K562 (cell line): ENCODE data around the gene NEU1. TPM values are rescaled to one million over a fixed set of nuclear protein-coding genes. Genes with fewer than 3 reads are reported as not detected.

Source experiments
- FOXA3 ChIP-seq, 2 experiments: fragments of 450-650 bp in 1 of 2; sonication (generic) in 1 of 2; formaldehyde crosslinking; IDR thresholded peaks in 1 of 2; conservative IDR thresholded peaks in 1 of 2; 2 replicates each; pipeline versions ENCODE4 v1.4.0 to v1.8.0; 2020 to 2022; ENCODE audit warnings: mild to moderate bottlenecking in 2 of 2, missing genetic modification reagents in 1 of 2
- HMG20A ChIP-seq: fragments of 450-650 bp; formaldehyde crosslinking; conservative IDR thresholded peaks from 2 replicates; pipeline ENCODE4 v1.4.0; 2020; ENCODE audit warnings: mild to moderate bottlenecking, mixed read lengths
- HMG20B ChIP-seq: fragments of 250-450 bp; sonication (Bioruptor Pico); IDR thresholded peaks from 2 replicates; pipeline ENCODE4 v1.5.0; 2021; ENCODE audit warnings: mild to moderate bottlenecking
- NFYB ChIP-seq: IDR thresholded peaks from 2 replicates; pipeline ENCODE4 v1.6.1; 2011; ENCODE audit warnings: mild to moderate bottlenecking, moderate library complexity; ENCODE audit not compliant: insufficient read length; ENCODE audit errors: extremely low read depth
- NR2C2 ChIP-seq, 2 experiments: fragments of 200-800 bp in 1 of 2; sonication (Bioruptor generic) in 1 of 2; sonication (generic) in 1 of 2; formaldehyde crosslinking in 1 of 2; IDR thresholded peaks; 2 replicates each; pipeline versions ENCODE4 v1.6.1 to v1.8.0; 2016 to 2022; ENCODE audit warnings: mild to moderate bottlenecking in 1 of 2, missing compliant biosample characterization in 1 of 2, missing genetic modification characterization in 1 of 2, missing genetic modification reagents in 1 of 2
- RBFOX2 ChIP-seq: fragments of 200-400 bp; formaldehyde crosslinking; IDR thresholded peaks from 2 replicates; pipeline ENCODE4 v1.6.1; 2017; ENCODE audit warnings: low read depth, mild to moderate bottlenecking, low read length, moderate library complexity
- SIRT6 ChIP-seq: IDR thresholded peaks from one replicate; pipeline ENCODE4 v1.6.1; 2012; ENCODE audit warnings: low read depth, mild to moderate bottlenecking, control low read depth, inconsistent platforms, low read length, moderate library complexity
- TAF15 ChIP-seq: fragments of 200-400 bp; formaldehyde crosslinking; IDR thresholded peaks from 2 replicates; pipeline ENCODE4 v1.6.1; 2017; ENCODE audit warnings: mild to moderate bottlenecking, low read depth, low read length, moderate library complexity
- polyA plus RNA-seq, 8 experiments: library from polyadenylated mRNA; depleted of rRNA in 4 of 8; stranded (reverse) in 5 of 8; unstranded in 3 of 8; fragments of >200 nt; fragmentation: Nextera tagmentation in 2 of 8; fragmentation: Illumina TruSeq in 1 of 8; extraction: Ambion mirVana in 2 of 8; extraction: Trizol in 1 of 8; gene quantifications; 2 replicates each; pipeline versions ENCODE4 v1.2.1 to v1.2.3, GENCODE V29; 2011 to 2014; ENCODE audit warnings: inconsistent platforms in 1 of 8, missing spikeins in 1 of 8
- total RNA-seq, 7 experiments: library from RNA; depleted of rRNA in 6 of 7; stranded (reverse); fragments of >200 nt in 6 of 7; fragmentation: Illumina TruSeq in 2 of 7; extraction: Trizol in 2 of 7; gene quantifications; 2 replicates each; pipeline versions ENCODE4 v1.2.1 to v1.2.3, GENCODE V29; 2011 to 2021; ENCODE audit warnings: low replicate concordance in 1 of 7
- TF ChIP-seq, protein P1 (sequence below), 2 experiments: fragments of 200-800 bp in 1 of 2; sonication (Bioruptor generic) in 1 of 2; sonication (generic) in 1 of 2; formaldehyde crosslinking in 1 of 2; IDR thresholded peaks in 1 of 2; conservative IDR thresholded peaks in 1 of 2; 2 replicates each; pipeline versions ENCODE4 v1.5.0 to v1.6.1; 2016 to 2020; ENCODE audit warnings: missing compliant biosample characterization in 1 of 2, missing genetic modification characterization in 1 of 2, missing genetic modification reagents in 1 of 2
- TF ChIP-seq, protein P2 (sequence below): fragments of 250-450 bp; sonication (Bioruptor Pico); IDR thresholded peaks from 2 replicates; pipeline ENCODE4 v1.4.0; 2020; ENCODE audit warnings: borderline replicate concordance

NEU1 gene
- total and polyA plus RNA-seq, 9 of the 15 experiments (the other 6 are each of a cell fraction or from before 2014, with no cell fraction given) = 14.8 to 67.8 (median 51.0) TPM

DNA sequence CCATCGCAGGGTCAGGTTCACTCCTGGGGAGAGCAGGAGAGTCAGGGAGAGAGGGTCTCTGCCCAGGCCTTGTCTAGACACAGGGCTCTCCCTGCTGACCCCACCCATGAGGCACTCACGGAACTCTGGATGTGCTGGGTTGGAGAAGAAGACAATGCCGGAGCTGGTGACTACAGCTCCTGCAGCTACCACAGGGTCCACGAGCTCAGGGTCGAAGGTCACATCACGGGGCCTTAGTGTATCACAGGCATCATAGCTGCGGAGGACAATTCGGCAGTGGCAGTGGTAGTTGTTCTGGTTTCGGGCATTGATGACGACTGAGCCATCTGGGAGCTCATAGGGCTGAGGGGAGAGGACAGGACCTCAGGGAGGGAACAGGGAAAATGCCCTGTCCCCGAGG lies 2.7 kb downstream of the NEU1 start (continued):
- TF ChIP-seq NR2C2 (CRISPR knock-in tag; IDR thresholded peaks at IDR 0.05) = peak; percentile 45; the same call in 1 of the 2 replicates
- TF ChIP-seq NR2C2 (tag; IDR thresholded peaks at IDR 0.05) = no peak
- TF ChIP-seq HMG20B (CRISPR knock-in tag) = no peak
- TF ChIP-seq, protein P1, sequence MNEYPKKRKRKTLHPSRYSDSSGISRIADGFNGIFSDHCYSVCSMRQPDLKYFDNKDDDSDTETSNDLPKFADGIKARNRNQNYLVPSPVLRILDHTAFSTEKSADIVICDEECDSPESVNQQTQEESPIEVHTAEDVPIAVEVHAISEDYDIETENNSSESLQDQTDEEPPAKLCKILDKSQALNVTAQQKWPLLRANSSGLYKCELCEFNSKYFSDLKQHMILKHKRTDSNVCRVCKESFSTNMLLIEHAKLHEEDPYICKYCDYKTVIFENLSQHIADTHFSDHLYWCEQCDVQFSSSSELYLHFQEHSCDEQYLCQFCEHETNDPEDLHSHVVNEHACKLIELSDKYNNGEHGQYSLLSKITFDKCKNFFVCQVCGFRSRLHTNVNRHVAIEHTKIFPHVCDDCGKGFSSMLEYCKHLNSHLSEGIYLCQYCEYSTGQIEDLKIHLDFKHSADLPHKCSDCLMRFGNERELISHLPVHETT (CRISPR knock-in tag; conservative IDR thresholded peaks at IDR 0.05 in 1 of 2, IDR thresholded peaks at IDR 0.05 in 1 of 2) = 0 out of 4 replicates have a peak, but pooled peaks of 1 of the 2 experiments have one; percentile 7
- TF ChIP-seq, protein P2, sequence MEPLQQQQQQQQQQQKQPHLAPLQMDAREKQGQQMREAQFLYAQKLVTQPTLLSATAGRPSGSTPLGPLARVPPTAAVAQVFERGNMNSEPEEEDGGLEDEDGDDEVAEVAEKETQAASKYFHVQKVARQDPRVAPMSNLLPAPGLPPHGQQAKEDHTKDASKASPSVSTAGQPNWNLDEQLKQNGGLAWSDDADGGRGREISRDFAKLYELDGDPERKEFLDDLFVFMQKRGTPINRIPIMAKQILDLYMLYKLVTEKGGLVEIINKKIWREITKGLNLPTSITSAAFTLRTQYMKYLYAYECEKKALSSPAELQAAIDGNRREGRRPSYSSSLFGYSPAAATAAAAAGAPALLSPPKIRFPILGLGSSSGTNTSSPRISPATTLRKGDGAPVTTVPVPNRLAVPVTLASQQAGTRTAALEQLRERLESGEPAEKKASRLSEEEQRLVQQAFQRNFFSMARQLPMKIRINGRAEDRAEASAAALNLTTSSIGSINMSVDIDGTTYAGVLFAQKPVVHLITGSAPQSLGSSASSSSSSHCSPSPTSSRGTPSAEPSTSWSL (CRISPR knock-in tag) = no peak
- no peak for TF ChIP-seq SIRT6
- no peak for TF ChIP-seq FOXA3 (CRISPR knock-in tag; conservative IDR thresholded peaks at IDR 0.05 in 1 of 2, IDR thresholded peaks at IDR 0.05 in 1 of 2)
- TF ChIP-seq RBFOX2 = peak; percentile 52; the same call in 1 of the 2 replicates
- 0 out of 2 replicates have a peak, but pooled peaks have one; percentile 14 for TF ChIP-seq TAF15
- no peak for TF ChIP-seq HMG20A (CRISPR knock-in tag)
- TF ChIP-seq NFYB = no peak
